ENCODE results near the gene SLC25A21. TPM values are rescaled to one million over a fixed set of nuclear protein-coding genes. Genes with fewer than 3 reads are reported as not detected.

Gene SLC25A21
- total and polyA plus RNA-seq, 2 experiments from 2014 or later: 10.6 to 12.1 TPM

GRCh38 chr14:37047996-37048395 is 124.4 kb downstream of the SLC25A21 start:
- no peak for TF ChIP-seq ZNF114 (CRISPR knock-in tag; IDR thresholded peaks at IDR 0.05)
- TF ChIP-seq CTCF (conservative IDR thresholded peaks at IDR 0.05; ENCODE audit: low read depth in 2 of 2): no peak
- TF ChIP-seq REST (IDR thresholded peaks at IDR 0.05; ENCODE audit: unreplicated experiment): no peak
- no peak for TF ChIP-seq POLR2AphosphoS5 (IDR thresholded peaks at IDR 0.05; ENCODE audit: low read depth)
- no peak for TF ChIP-seq ZNF462 (CRISPR knock-in tag; IDR thresholded peaks at IDR 0.05)
- TF ChIP-seq EZH2phosphoT487 (IDR thresholded peaks at IDR 0.05; ENCODE audit: unreplicated experiment): no peak
- TF ChIP-seq NANOG (IDR thresholded peaks at IDR 0.05; ENCODE audit: borderline replicate concordance): no peak
- no peak for TF ChIP-seq CREB1 (CRISPR knock-in tag; IDR thresholded peaks at IDR 0.05; ENCODE audit: low read depth)
- TF ChIP-seq JUNB (IDR thresholded peaks at IDR 0.05; ENCODE audit: unreplicated experiment): no peak
- TF ChIP-seq EZH2 (IDR thresholded peaks at IDR 0.05; ENCODE audit: low read depth, unreplicated experiment): no peak
- TF ChIP-seq STAT1 (IDR thresholded peaks at IDR 0.05; ENCODE audit: unreplicated experiment): no peak
- no peak for TF ChIP-seq ZNF331 (CRISPR knock-in tag; IDR thresholded peaks at IDR 0.05; ENCODE audit: low read depth)
- TF ChIP-seq, protein P1, sequence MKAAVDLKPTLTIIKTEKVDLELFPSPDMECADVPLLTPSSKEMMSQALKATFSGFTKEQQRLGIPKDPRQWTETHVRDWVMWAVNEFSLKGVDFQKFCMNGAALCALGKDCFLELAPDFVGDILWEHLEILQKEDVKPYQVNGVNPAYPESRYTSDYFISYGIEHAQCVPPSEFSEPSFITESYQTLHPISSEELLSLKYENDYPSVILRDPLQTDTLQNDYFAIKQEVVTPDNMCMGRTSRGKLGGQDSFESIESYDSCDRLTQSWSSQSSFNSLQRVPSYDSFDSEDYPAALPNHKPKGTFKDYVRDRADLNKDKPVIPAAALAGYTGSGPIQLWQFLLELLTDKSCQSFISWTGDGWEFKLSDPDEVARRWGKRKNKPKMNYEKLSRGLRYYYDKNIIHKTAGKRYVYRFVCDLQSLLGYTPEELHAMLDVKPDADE (IDR thresholded peaks at IDR 0.05): no peak
- H3K4me2 ChIP-seq: no peak overlapping the region
- no peaks in the 10 kb centered on the region for H3K36me3 Mint-ChIP-seq (ENCODE audit: low read depth)
- no peaks in the 10 kb centered on the region for H3K9me3 Mint-ChIP-seq
- no peak for DNase-seq (ENCODE audit: low spot score)
- no peaks in the 10 kb centered on the region for H4K20me1 ChIP-seq (replicated peaks; ENCODE audit: insufficient read depth)
- H3K4me1 ChIP-seq (ENCODE audit: insufficient read depth): peaks cover 4% of the 10 kb centered on the region; the same call in 1 of the 2 replicates
- H3K4me3 ChIP-seq: no peak overlapping the region
- no peak for ATAC-seq
- no peak overlapping the region for H2AFZ ChIP-seq
- no peak overlapping the region for H3K27ac Mint-ChIP-seq
- H3K79me2 ChIP-seq (replicated peaks; ENCODE audit: insufficient read depth): no peaks in the 10 kb centered on the region; the same call in 1 of the 2 replicates
- no peak overlapping the region for H3K27ac ChIP-seq (ENCODE audit: low read depth)
- no peaks in the 10 kb centered on the region for H3F3A ChIP-seq (replicated peaks; ENCODE audit: low read depth)
- no peaks in the 10 kb centered on the region for H3K9me2 ChIP-seq (ENCODE audit: insufficient read depth)
- H3K27me3 ChIP-seq (ENCODE audit: insufficient read depth): no peaks in the 10 kb centered on the region
- no peaks in the 10 kb centered on the region for H3K36me3 ChIP-seq (ENCODE audit: insufficient read depth)
- peaks cover 11% of the 10 kb centered on the region for H3K4me1 Mint-ChIP-seq
- H3K27me3 Mint-ChIP-seq (ENCODE audit: insufficient read depth, low read depth, poor library complexity): no peaks in the 10 kb centered on the region
- H3K4me3 Mint-ChIP-seq: no peak overlapping the region

All from GM23338 (cell line).